K562 (cell line): ENCODE results near the gene ARHGAP22. TPM values are rescaled to one million over a fixed set of nuclear protein-coding genes. Genes with fewer than 3 reads are reported as not detected.

ENCODE experiments used
- DMBX1 ChIP-seq: fragments of 250-450 bp; sonication (Bioruptor Pico); IDR thresholded peaks from 2 replicates; pipeline ENCODE4 v1.8.0; 2022; ENCODE audit warnings: inconsistent platforms, mild to moderate bottlenecking, moderate library complexity, borderline replicate concordance
- GTF2F1 ChIP-seq: IDR thresholded peaks from 2 replicates; pipeline ENCODE4 v1.6.1; 2011; ENCODE audit warnings: low read depth, low read length, improper control_type of control experiment
- HDGF ChIP-seq: fragments of 450-650 bp; IDR thresholded peaks from 2 replicates; pipeline ENCODE4 v1.6.1; 2016
- SMAD3 ChIP-seq: fragments of 450-650 bp; formaldehyde crosslinking; conservative IDR thresholded peaks from 2 replicates; pipeline ENCODE4 v1.4.0; 2020; ENCODE audit warnings: mild to moderate bottlenecking
- SMARCB1 ChIP-seq: IDR thresholded peaks from 2 replicates; pipeline ENCODE4 v1.6.1; 2011; ENCODE audit warnings: improper control_type of control experiment, low read depth; ENCODE audit not compliant: insufficient read length
- ZBTB40 ChIP-seq, 2 experiments: fragments of 450-650 bp in 1 of 2; sonication (generic) in 1 of 2; formaldehyde crosslinking in 1 of 2; IDR thresholded peaks; 2 replicates each; pipeline versions ENCODE4 v1.7.1 to v1.9.0; 2016 to 2022; ENCODE audit warnings: inconsistent platforms in 1 of 2, mild to moderate bottlenecking in 1 of 2, missing genetic modification reagents in 1 of 2
- ZNF76 ChIP-seq: fragments of 250-450 bp; sonication (Bioruptor Pico); IDR thresholded peaks from 2 replicates; pipeline ENCODE4 v1.4.0; 2020; ENCODE audit warnings: mild to moderate bottlenecking, moderate library complexity, borderline replicate concordance
- polyA plus RNA-seq, 8 experiments: library from polyadenylated mRNA; depleted of rRNA in 4 of 8; stranded (reverse) in 5 of 8; unstranded in 3 of 8; fragments of >200 nt; fragmentation: Nextera tagmentation in 2 of 8; fragmentation: Illumina TruSeq in 1 of 8; extraction: Ambion mirVana in 2 of 8; extraction: Trizol in 1 of 8; gene quantifications; 2 replicates each; pipeline versions ENCODE4 v1.2.1 to v1.2.3, GENCODE V29; 2011 to 2014; ENCODE audit warnings: inconsistent platforms in 1 of 8, missing spikeins in 1 of 8
- total RNA-seq, 7 experiments: library from RNA; depleted of rRNA in 6 of 7; stranded (reverse); fragments of >200 nt in 6 of 7; fragmentation: Illumina TruSeq in 2 of 7; extraction: Trizol in 2 of 7; gene quantifications; 2 replicates each; pipeline versions ENCODE4 v1.2.1 to v1.2.3, GENCODE V29; 2011 to 2021; ENCODE audit warnings: low replicate concordance in 1 of 7
- TF ChIP-seq, protein P1 (sequence below): fragments of 450-650 bp; IDR thresholded peaks from 2 replicates; pipeline ENCODE4 v1.6.1; 2017; ENCODE audit warnings: antibody characterized with exemption, mild to moderate bottlenecking
- TF ChIP-seq, protein P2 (sequence below), 2 experiments: fragments of 450-650 bp; IDR thresholded peaks; 2 replicates each; pipeline ENCODE4 v1.6.1; 2016

The ARHGAP22 gene
- total and polyA plus RNA-seq, 9 of the 15 experiments (the other 6 are each of a cell fraction or from before 2014, with no cell fraction given), result 1.3 to 28.1 (median 12.7) TPM

- TF ChIP-seq, protein P1, sequence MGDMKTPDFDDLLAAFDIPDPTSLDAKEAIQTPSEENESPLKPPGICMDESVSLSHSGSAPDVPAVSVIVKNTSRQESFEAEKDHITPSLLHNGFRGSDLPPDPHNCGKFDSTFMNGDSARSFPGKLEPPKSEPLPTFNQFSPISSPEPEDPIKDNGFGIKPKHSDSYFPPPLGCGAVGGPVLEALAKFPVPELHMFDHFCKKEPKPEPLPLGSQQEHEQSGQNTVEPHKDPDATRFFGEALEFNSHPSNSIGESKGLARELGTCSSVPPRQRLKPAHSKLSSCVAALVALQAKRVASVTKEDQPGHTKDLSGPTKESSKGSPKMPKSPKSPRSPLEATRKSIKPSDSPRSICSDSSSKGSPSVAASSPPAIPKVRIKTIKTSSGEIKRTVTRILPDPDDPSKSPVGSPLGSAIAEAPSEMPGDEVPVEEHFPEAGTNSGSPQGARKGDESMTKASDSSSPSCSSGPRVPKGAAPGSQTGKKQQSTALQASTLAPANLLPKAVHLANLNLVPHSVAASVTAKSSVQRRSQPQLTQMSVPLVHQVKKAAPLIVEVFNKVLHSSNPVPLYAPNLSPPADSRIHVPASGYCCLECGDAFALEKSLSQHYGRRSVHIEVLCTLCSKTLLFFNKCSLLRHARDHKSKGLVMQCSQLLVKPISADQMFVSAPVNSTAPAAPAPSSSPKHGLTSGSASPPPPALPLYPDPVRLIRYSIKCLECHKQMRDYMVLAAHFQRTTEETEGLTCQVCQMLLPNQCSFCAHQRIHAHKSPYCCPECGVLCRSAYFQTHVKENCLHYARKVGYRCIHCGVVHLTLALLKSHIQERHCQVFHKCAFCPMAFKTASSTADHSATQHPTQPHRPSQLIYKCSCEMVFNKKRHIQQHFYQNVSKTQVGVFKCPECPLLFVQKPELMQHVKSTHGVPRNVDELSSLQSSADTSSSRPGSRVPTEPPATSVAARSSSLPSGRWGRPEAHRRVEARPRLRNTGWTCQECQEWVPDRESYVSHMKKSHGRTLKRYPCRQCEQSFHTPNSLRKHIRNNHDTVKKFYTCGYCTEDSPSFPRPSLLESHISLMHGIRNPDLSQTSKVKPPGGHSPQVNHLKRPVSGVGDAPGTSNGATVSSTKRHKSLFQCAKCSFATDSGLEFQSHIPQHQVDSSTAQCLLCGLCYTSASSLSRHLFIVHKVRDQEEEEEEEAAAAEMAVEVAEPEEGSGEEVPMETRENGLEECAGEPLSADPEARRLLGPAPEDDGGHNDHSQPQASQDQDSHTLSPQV, result peak; percentile 16; the same call in 1 of the 2 replicates
- TF ChIP-seq ZBTB40 (IDR thresholded peaks at IDR 0.05), result 0 out of 2 replicates have a peak, but pooled peaks have one; percentile 21
- TF ChIP-seq ZBTB40 (CRISPR knock-in tag; IDR thresholded peaks at IDR 0.05), result no peak
- TF ChIP-seq GTF2F1, result no peak
- TF ChIP-seq DMBX1 (CRISPR knock-in tag), result peak; percentile 40; the same call in 1 of the 2 replicates
- TF ChIP-seq SMARCB1, result no peak
- TF ChIP-seq SMAD3 (CRISPR knock-in tag), result no peak
- TF ChIP-seq, protein P2, sequence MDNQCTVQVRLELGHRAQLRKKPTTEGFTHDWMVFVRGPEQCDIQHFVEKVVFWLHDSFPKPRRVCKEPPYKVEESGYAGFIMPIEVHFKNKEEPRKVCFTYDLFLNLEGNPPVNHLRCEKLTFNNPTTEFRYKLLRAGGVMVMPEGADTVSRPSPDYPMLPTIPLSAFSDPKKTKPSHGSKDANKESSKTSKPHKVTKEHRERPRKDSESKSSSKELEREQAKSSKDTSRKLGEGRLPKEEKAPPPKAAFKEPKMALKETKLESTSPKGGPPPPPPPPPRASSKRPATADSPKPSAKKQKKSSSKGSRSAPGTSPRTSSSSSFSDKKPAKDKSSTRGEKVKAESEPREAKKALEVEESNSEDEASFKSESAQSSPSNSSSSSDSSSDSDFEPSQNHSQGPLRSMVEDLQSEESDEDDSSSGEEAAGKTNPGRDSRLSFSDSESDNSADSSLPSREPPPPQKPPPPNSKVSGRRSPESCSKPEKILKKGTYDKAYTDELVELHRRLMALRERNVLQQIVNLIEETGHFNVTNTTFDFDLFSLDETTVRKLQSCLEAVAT (IDR thresholded peaks at IDR 0.05), result peak; percentile 33 to 59; a peak in 1 of 4 replicates
- no peak for TF ChIP-seq ZNF76
- 0 out of 2 replicates have a peak, but pooled peaks have one; percentile 40 for TF ChIP-seq HDGF
Observed at GRCh38 chr10:48474765-48475365, 130.0 kb downstream of the ARHGAP22 start (continued).
